SK-N-SH (cell line): Measurements from ENCODE around the gene HSPG2. TPM values are rescaled to one million over a fixed set of nuclear protein-coding genes. Genes with fewer than 3 reads are reported as not detected.

Source experiments
- CTCF ChIA-PET: fragments of 300-600, 350-600 bp; formaldehyde crosslinking; extraction: SDS; loops from one replicate; lab custom pipeline; 2021; lab: Yijun Ruan, JAX
- POLR2A ChIA-PET: fragments of 350-600 bp; sonication (Branson Sonifier 250); formaldehyde crosslinking; extraction: SDS; loops from one replicate; lab custom pipeline; 2020; ENCODE audit warnings: antibody characterized with exemption, inconsistent platforms; lab: Yijun Ruan, JAX
- DNase-seq: peaks from one replicate; pipeline ENCODE4 v3.0.0; 2012
- H2AFZ ChIP-seq: fragments of 200-600 bp; sonication (generic); 2 replicates; pipeline ENCODE4 v1.8.1; 2016; ENCODE audit warnings: antibody characterized with exemption, mild to moderate bottlenecking, low read depth
- H3F3A ChIP-seq: fragments of 200-600 bp; sonication (generic); replicated peaks from 2 replicates; pipeline ENCODE3; 2016; ENCODE audit warnings: antibody characterized with exemption, mild to moderate bottlenecking; ENCODE audit not compliant: insufficient read depth
- H3K27ac ChIP-seq, 2 experiments: fragments of 200-500 bp in 1 of 2; fragments of 200-600 bp in 1 of 2; sonication (Bioruptor generic) in 1 of 2; sonication (generic), shearing (Covaris generic) in 1 of 2; 2 replicates each; pipeline versions ENCODE4 v1.5.1 to v1.6.1; 2014 to 2016; ENCODE audit warnings: low read depth in 2 of 2, inconsistent platforms in 1 of 2, low read length in 1 of 2, mild to moderate bottlenecking in 1 of 2, mixed read lengths in 1 of 2
- H3K27me3 ChIP-seq: fragments of 200-600 bp; sonication (generic), shearing (Covaris generic); 2 replicates; pipeline ENCODE4 v1.6.1; 2016; ENCODE audit warnings: mixed run types; ENCODE audit not compliant: insufficient read depth
- H3K36me3 ChIP-seq, 2 experiments: fragments of 200-500 bp in 1 of 2; fragments of 200-600 bp in 1 of 2; sonication (Bioruptor generic) in 1 of 2; sonication (generic) in 1 of 2; replicated peaks in 1 of 2; 2 replicates each; pipeline versions ENCODE3 to v1.5.1; 2014 to 2016; ENCODE audit warnings: low read length in 1 of 2, mild to moderate bottlenecking in 1 of 2; ENCODE audit not compliant: insufficient read depth in 2 of 2, control insufficient read depth in 1 of 2
- H3K4me1 ChIP-seq, 2 experiments: fragments of 200-500 bp in 1 of 2; fragments of 200-600 bp in 1 of 2; sonication (Bioruptor generic) in 1 of 2; sonication (generic), shearing (Covaris generic) in 1 of 2; 2 replicates each; pipeline versions ENCODE4 v1.5.1 to v1.6.1; 2014 to 2016; ENCODE audit warnings: low read depth in 1 of 2, low read length in 1 of 2, mixed run types in 1 of 2; ENCODE audit not compliant: insufficient read depth in 2 of 2, control insufficient read depth in 1 of 2
- H3K4me2 ChIP-seq: fragments of 200-600 bp; sonication (generic), shearing (Covaris generic); 2 replicates; pipeline ENCODE4 v1.6.1; 2017; ENCODE audit warnings: mixed run types
- H3K4me3 ChIP-seq, 2 experiments: fragments of 200-500 bp in 1 of 2; fragments of 200-600 bp in 1 of 2; sonication (Bioruptor generic) in 1 of 2; sonication (generic), shearing (Covaris generic) in 1 of 2; 2 replicates each; pipeline versions ENCODE4 v1.5.1 to v1.8.1; 2014 to 2016; ENCODE audit warnings: low read depth in 2 of 2, inconsistent platforms in 1 of 2, low read length in 1 of 2, mild to moderate bottlenecking in 1 of 2, mixed read lengths in 1 of 2, moderate library complexity in 1 of 2
- H3K79me2 ChIP-seq: fragments of 200-600 bp; sonication (generic); 2 replicates; pipeline ENCODE4 v1.8.1; 2017; ENCODE audit warnings: mild to moderate bottlenecking; ENCODE audit not compliant: insufficient read depth
- H3K9ac ChIP-seq: fragments of 200-600 bp; sonication (generic); 2 replicates; pipeline ENCODE4 v1.6.1; 2017; ENCODE audit warnings: mixed run types
- H3K9me2 ChIP-seq: fragments of 200-600 bp; sonication (generic); 2 replicates; pipeline ENCODE4 v1.6.1; 2017; ENCODE audit warnings: mixed run types
- H3K9me3 ChIP-seq: fragments of 200-600 bp; sonication (generic); 2 replicates; pipeline ENCODE4 v1.6.1; 2017; ENCODE audit warnings: mixed run types, mild to moderate bottlenecking, moderate library complexity
- H4K20me1 ChIP-seq: fragments of 200-600 bp; sonication (generic); 2 replicates; pipeline ENCODE4 v1.6.1; 2017; ENCODE audit warnings: mild to moderate bottlenecking, mixed run types; ENCODE audit not compliant: insufficient read depth
- EP300 ChIP-seq, 2 experiments: IDR thresholded peaks; 2 replicates each; pipeline versions ENCODE4 v1.4.0 to v1.6.1; 2012; ENCODE audit warnings: borderline replicate concordance in 1 of 2, low read depth in 1 of 2, low read length in 1 of 2
- IRF3 ChIP-seq: fragments of 150-350 bp; IDR thresholded peaks from 2 replicates; pipeline ENCODE4 v1.6.1; 2016; ENCODE audit warnings: mild to moderate bottlenecking, low read depth, low read length
- POLR2AphosphoS5 ChIP-seq: IDR thresholded peaks from 2 replicates; pipeline ENCODE4 v1.6.1; 2012; ENCODE audit warnings: low read depth, low read length
- RFX5 ChIP-seq: IDR thresholded peaks from 2 replicates; pipeline ENCODE4 v1.6.1; 2012; ENCODE audit warnings: mild to moderate bottlenecking, improper control_type of control experiment, low read length
- SIN3A ChIP-seq: IDR thresholded peaks from 2 replicates; pipeline ENCODE4 v1.6.1; 2012; ENCODE audit warnings: low read depth, mild to moderate bottlenecking, low read length, moderate library complexity, borderline replicate concordance
- SMC3 ChIP-seq: IDR thresholded peaks from 2 replicates; pipeline ENCODE4 v1.6.1; 2012; ENCODE audit warnings: low read depth, low read length, improper control_type of control experiment
- USF1 ChIP-seq: IDR thresholded peaks from 2 replicates; pipeline ENCODE4 v1.4.0; 2012; ENCODE audit warnings: low read depth, borderline replicate concordance
- WGBS: methylation state at CpG from one replicate; pipeline ENCODE4 v1.1.6; 2017; ENCODE audit warnings: low lambda C conversion rate; 5-methylcytosine and 5-hydroxymethylcytosine counted together
- polyA plus RNA-seq, 3 experiments: library from polyadenylated mRNA; depleted of rRNA; stranded (reverse); fragments of >200 nt; gene quantifications; 2 replicates each; pipeline ENCODE4 v1.2.3, GENCODE V29; 2012

HSPG2 gene
- polyA plus RNA-seq, 1 of the 3 experiments (the other 2 are of a cell fraction): 28.9 TPM

GRCh38 chr1:21879928-21880618 lies 57.0 kb downstream of the HSPG2 start:
- no peak for DNase-seq
- Histone ChIP-seq H3K4me1 (peaks cover 0 to under 1% of the 10 kb centered on the region in 2 experiments; a peak in 1 of 4 replicates), H3K4me2 (no peak overlapping the region)
- no peak for TF ChIP-seq USF1
- no peak for TF ChIP-seq EP300 (IDR thresholded peaks at IDR 0.05; ENCODE audit: borderline replicate concordance in 1 of 2, low read depth in 1 of 2, low read length in 1 of 2)
- no peak for TF ChIP-seq SIN3A
- TF ChIP-seq POLR2AphosphoS5: no peak
- TF ChIP-seq, all 33 proteins: peak for 0
- no peak overlapping the region for H3K27ac ChIP-seq
- no peaks in the 10 kb centered on the region for H3K9me3 ChIP-seq
- ChIA-PET CTCF (interaction anchor here (0.5 to 0.8 kb wide), 2 partner anchors 9 to 31 kb away, joined by 3 read pairs; no protein-coding TSS in a partner anchor), POLR2A (no interaction called here)
- H3K27me3 ChIP-seq: no peaks in the 10 kb centered on the region
- 100% methylated on average over 6 of the region's 19 CpGs for WGBS
- no peaks in the 10 kb centered on the region for H3F3A ChIP-seq
- H3K9me2 ChIP-seq: no peaks in the 10 kb centered on the region
- H3K36me3 ChIP-seq: peaks cover 0 to 35% of the 10 kb centered on the region in 2 experiments
- no peaks in the 10 kb centered on the region for H4K20me1 ChIP-seq
- no peak overlapping the region for H3K4me3 ChIP-seq
- no peaks in the 10 kb centered on the region for H3K79me2 ChIP-seq
- no peak overlapping the region for H2AFZ ChIP-seq
- no peak overlapping the region for H3K9ac ChIP-seq

GRCh38 chr1:21878840-21879478 lies 58.2 kb downstream of the HSPG2 start:
- Histone ChIP-seq H3K9me2 (no peaks in the 10 kb centered on the region), H4K20me1 (no peaks in the 10 kb centered on the region), H3K9ac (no peak overlapping the region), H2AFZ (no peak overlapping the region), H3K4me2 (no peak overlapping the region), H3K27me3 (no peaks in the 10 kb centered on the region), H3K4me1 (peaks cover 0 to 5% of the 10 kb centered on the region in 2 experiments; a peak in 1 of 4 replicates), H3K27ac (no peak overlapping the region), H3K36me3 (peaks cover 0 to 38% of the 10 kb centered on the region in 2 experiments), H3K4me3 (no peak overlapping the region), H3F3A (no peaks in the 10 kb centered on the region), H3K9me3 (no peaks in the 10 kb centered on the region), H3K79me2 (no peaks in the 10 kb centered on the region)
- 93% methylated on average over 11 of the region's 11 CpGs for WGBS
- POLR2A ChIA-PET: no interaction called here
- CTCF ChIA-PET: interaction anchor here (0.8 kb wide), 1 partner anchor 10 kb away, joined by 3 read pairs; no protein-coding TSS in a partner anchor
- TF ChIP-seq RFX5 (no peak), IRF3 (no peak), SMC3 (no peak)
- no peak for DNase-seq
